NCI-H2227 treated with DMSO at 0.1 percent for 48 hours (cell line): ENCODE measurements around the gene CRB2.

Experiments used
- DNase-seq: peaks from one replicate; lab custom pipeline; 2025; lab: John Stamatoyannopoulos, UW

CRB2 gene

GRCh38 chr9:123421801-123422455 lies 65.9 kb downstream of the CRB2 start:
- DNase-seq = no peak

- DNase-seq = no peak
These were observed 66.8 kb downstream of the CRB2 start for GRCh38 chr9:123422635-123423310.

- no peak for DNase-seq
These were observed 67.3 kb downstream of the CRB2 start for GRCh38 chr9:123423311-123423640.

GRCh38 chr9:123424131-123424530 lies 68.1 kb downstream of the CRB2 start:
- no peak for DNase-seq

- no peak for DNase-seq
These were observed 68.7 kb downstream of the CRB2 start for GRCh38 chr9:123424552-123425225.

GRCh38 chr9:123425261-123425821 lies 69.3 kb downstream of the CRB2 start:
- no peak for DNase-seq

GRCh38 chr9:123425836-123426365 lies 69.9 kb downstream of the CRB2 start:
- no peak for DNase-seq

- DNase-seq = no peak
These were observed 70.4 kb downstream of the CRB2 start for GRCh38 chr9:123426406-123426805.
